Activated CD4-positive, alpha-beta T cell treated with anti-CD3 and anti-CD28 coated beads, Interleukin-2, Interleukin-6, amounts not matched to agents 100 ng/mL and 50 ng/mL, durations not matched to agents 16 hours and 8 hours (primary cell): ENCODE results near the gene SPAG6.

Experiments
- DNase-seq: peaks from one replicate; pipeline ENCODE4 v3.0.0-alpha.2; 2020

Gene SPAG6

DNA sequence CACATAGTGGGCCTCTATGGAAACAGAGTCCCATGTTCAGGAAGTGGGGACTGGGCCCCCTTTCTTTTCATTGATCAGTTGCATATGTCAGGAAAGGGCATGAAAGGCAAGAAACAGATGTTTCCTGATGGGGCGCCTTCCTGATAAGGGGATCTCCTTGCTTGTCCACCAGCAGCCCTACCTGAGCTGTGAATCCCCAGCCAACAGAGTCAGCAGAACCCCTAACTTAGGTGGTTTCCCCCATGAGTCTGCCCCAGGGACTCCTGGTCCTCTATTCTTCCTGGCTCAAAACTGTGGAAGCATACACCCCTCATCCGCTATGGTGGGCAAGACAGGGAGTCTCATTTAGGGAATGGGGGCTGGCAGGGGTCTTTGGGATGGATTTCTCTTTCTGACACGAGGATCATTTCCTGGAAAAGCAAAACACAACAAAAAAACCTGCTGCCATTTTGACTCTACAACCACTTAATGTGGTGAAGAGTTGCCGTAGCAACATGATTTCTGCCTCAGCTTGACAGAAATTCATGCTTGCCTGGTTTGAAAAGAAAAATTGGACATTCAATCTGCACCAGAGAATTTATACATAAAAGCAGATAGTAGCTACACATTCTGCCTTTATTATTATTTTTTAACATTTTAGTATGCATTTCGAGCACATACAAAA lies 119.8 kb downstream of the SPAG6 start:
- DNase-seq, result no peak

DNA sequence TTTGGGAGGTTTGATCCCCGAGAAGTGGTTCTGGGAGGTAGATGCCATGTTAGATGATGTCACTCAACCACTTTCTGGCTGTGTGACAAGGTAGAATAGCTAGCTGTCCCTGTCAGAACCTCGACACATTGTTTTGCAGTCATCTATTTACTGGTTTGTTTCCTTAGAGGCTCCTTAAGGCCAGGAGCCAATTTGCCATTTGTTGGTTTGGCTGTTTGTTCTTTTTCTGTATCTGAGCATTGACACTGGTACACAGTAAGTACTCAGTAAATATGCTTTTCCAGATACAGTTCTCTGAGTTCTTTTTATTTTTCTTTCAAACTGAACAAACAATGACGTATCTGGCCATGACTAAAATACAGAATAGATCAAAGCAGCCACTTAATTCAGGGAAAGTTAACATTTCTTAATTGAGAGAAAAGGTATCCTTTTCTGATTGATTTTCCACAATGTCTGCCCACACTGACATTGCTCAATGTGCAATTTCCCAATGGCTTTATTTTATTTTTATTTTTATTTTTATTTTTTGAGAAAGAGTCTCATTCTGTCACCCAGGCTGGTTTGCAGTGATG lies 121.6 kb downstream of the SPAG6 start:
- no peak for DNase-seq
